CD4-positive, alpha-beta memory T cell (primary cell): ENCODE data around the gene ELAVL3. TPM values are rescaled to one million over a fixed set of nuclear protein-coding genes. Genes with fewer than 3 reads are reported as not detected.

Source experiments
- CTCF ChIA-PET: fragments of 350-600 bp; sonication (Branson Sonifier 250); formaldehyde crosslinking; loops from one replicate; lab custom pipeline; 2021; ENCODE audit warnings: inconsistent platforms; ENCODE audit not compliant: partially characterized antibody; lab: Charles Lee
- POLR2A ChIA-PET: fragments of 350-600 bp; sonication (Branson Sonifier 250); formaldehyde crosslinking; loops from one replicate; lab custom pipeline; 2021; ENCODE audit not compliant: partially characterized antibody; lab: Charles Lee
- DNase-seq, 5 donors: peaks; one replicate each; pipeline versions ENCODE4 v3.0.0 to v3.0.0-alpha.2; 2020 to 2022; ENCODE audit warnings: mixed read lengths in 1 of 5
- H3K27ac ChIP-seq: one replicate; pipeline ENCODE4 v1.7.0; 2013; ENCODE audit warnings: low read depth, low read length
- H3K27me3 ChIP-seq: 2 replicates; pipeline ENCODE4 v1.7.0; 2013; ENCODE audit warnings: mild to moderate bottlenecking, low read length, moderate library complexity; ENCODE audit not compliant: insufficient read depth
- H3K36me3 ChIP-seq: 2 replicates; pipeline ENCODE4 v1.7.0; 2013; ENCODE audit warnings: mild to moderate bottlenecking, low read length, moderate library complexity; ENCODE audit not compliant: insufficient read depth
- H3K4me1 ChIP-seq: 2 replicates; pipeline ENCODE4 v1.7.0; 2013; ENCODE audit warnings: mild to moderate bottlenecking, low read length, moderate library complexity; ENCODE audit not compliant: insufficient read depth
- H3K4me3 ChIP-seq, 2 donors: one replicate each; pipeline ENCODE4 v1.7.0; 2013; ENCODE audit warnings: low read length in 2 of 2, mild to moderate bottlenecking in 1 of 2
- H3K9me3 ChIP-seq, 2 donors: one replicate each; pipeline ENCODE4 v1.7.0; 2013; ENCODE audit warnings: low read length in 2 of 2, control low read depth in 1 of 2; ENCODE audit not compliant: control insufficient read depth in 1 of 2
- H3K27ac Mint-ChIP-seq, 7 donors: one replicate each; pipeline ENCODE4 v1.8.0; 2020 to 2021; ENCODE audit warnings: mixed read lengths in 7 of 7, mild to moderate bottlenecking in 6 of 7, inconsistent platforms in 3 of 7, moderate library complexity in 3 of 7
- H3K27me3 Mint-ChIP-seq, 2 donors: one replicate each; pipeline ENCODE4 v1.8.0; 2020 to 2021; ENCODE audit warnings: mixed read lengths in 2 of 2
- H3K36me3 Mint-ChIP-seq, 2 donors: one replicate each; pipeline ENCODE4 v1.8.0; 2020 to 2021; ENCODE audit warnings: mixed read lengths in 2 of 2, inconsistent platforms in 1 of 2, mild to moderate bottlenecking in 1 of 2
- H3K4me1 Mint-ChIP-seq, 4 donors: one replicate each; pipeline ENCODE4 v1.8.0; 2020 to 2021; ENCODE audit warnings: mixed read lengths in 4 of 4, mild to moderate bottlenecking in 1 of 4
- H3K4me3 Mint-ChIP-seq, 8 donors: one replicate each; pipeline ENCODE4 v1.8.0; 2020 to 2021; ENCODE audit warnings: mixed read lengths in 8 of 8, mild to moderate bottlenecking in 7 of 8, moderate library complexity in 6 of 8, inconsistent platforms in 3 of 8
- H3K9me3 Mint-ChIP-seq, 8 donors: one replicate each; pipeline ENCODE4 v1.8.0; 2020 to 2021; ENCODE audit warnings: mixed read lengths in 8 of 8, mild to moderate bottlenecking in 5 of 8, inconsistent platforms in 3 of 8, moderate library complexity in 1 of 8
- intact Hi-C: fragments of 100-400 bp; cut with micrococcal nuclease; formaldehyde crosslinking; loops from one replicate; pipeline ENCODE4 v1.15.1; 2023
- polyA plus RNA-seq, 2 donors: library from polyadenylated mRNA; unstranded; fragments of 300-500 nt; fragmentation: Illumina TruSeq; gene quantifications; one replicate each; pipeline ENCODE4 v1.2.3, GENCODE V29; 2021
- total RNA-seq, 2 experiments: library from RNA; stranded (reverse); gene quantifications; one replicate each; pipeline ENCODE4 v1.2.3, GENCODE V29; 2021

The ELAVL3 gene
- total and polyA plus RNA-seq, 4 experiments from 2014 or later, result not detected

DNA sequence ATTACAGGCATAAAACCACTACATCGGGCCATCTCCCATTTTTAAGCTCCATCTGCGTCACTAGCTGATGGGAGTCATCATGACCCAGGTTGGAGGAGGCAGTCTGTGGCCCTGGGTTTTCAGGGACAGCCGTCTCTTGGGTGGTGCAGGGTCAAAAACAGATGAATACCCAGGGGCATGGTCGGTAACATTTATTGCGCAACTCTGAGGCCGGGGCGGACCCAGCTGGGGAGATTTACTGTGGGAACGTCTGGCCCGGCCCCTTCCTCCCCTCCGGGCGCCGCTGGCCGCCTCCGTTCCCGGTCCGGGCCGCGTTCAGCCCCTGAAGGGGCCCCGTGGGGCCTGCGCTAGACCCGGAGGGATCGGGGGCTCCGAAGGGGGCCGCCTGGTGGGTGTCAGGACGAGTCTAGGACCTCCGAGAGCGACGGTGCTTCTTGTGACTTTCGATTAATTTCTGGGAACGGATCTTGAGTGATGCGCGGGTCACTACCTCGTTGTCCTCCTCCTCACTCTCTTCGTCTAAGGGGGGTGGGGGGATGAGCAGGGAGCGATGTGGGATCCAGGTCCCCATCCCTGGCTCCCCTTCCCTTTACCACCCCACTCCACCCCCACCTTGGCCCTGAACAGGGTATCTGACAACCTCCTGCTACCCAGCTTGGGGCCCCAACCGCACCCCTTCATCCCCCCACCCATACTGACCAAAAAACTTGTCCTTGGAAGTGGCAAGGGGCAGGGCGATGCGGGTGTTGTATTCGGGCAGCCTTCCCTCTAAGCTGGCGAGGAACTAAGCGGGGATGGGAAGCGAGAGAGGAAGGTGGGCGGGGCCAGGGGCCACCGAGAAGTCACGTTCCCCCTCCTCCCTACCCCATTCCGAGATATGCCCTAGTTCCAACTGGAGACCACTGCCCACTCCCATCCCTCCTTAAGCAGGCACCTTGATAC, 60.1 kb downstream of the ELAVL3 start:
- Histone ChIP-seq H3K27me3 (peaks cover 43% of the 10 kb centered on the region), H3K4me1 (peaks cover 49% of the 10 kb centered on the region), H3K9me3 (no peaks in the 10 kb centered on the region), H3K4me3 (no peak overlapping the region), H3K36me3 (no peaks in the 10 kb centered on the region), H3K27ac (no peak overlapping the region)
- Mint-ChIP-seq H3K4me3 (peak overlapping the region; percentile 38 to 89 (median 72)), H3K36me3 (no peaks in the 10 kb centered on the region), H3K9me3 (no peaks in the 10 kb centered on the region), H3K27me3 (peaks cover 42 to 49% of the 10 kb centered on the region in 2 donors), H3K4me1 (peaks cover 15 to 47% (median 36%) of the 10 kb centered on the region in 4 donors), H3K27ac (peak overlapping the region in 1 of 7 donors; percentile 54)
- DNase-seq, result no peak
- ChIA-PET POLR2A (interaction anchor here (1.2 to 2.3 kb wide), 4 partner anchors 15 to 45 kb away, joined by 3 to 11 read pairs (median 4); partner anchors contain the start of gene PRKCSH), CTCF (interaction anchor here (0.8 kb wide), 1 partner anchor 141 kb away, joined by 3 read pairs; no protein-coding TSS in a partner anchor)
- intact Hi-C loops, result loop anchor here (5.0 kb wide), 1 partner anchor 38 kb away; the partner anchor contains the start of gene EPOR

GRCh38 chr19:11418549-11419506, 62.0 kb downstream of the ELAVL3 start, which contains the start of gene RGL3:
Gene RGL3 (minus strand): TSS chr19:11419314. CDS start chr19:11419278, 36 bp downstream.
- Histone ChIP-seq H3K27me3 (peaks cover 39% of the 10 kb centered on the region), H3K4me1 (peaks cover 46% of the 10 kb centered on the region), H3K27ac (no peak within 1 kb of the TSS), H3K4me3 (no peak within 1 kb of the TSS), H3K36me3 (no peaks in the 10 kb centered on the region), H3K9me3 (no peaks in the 10 kb centered on the region)
- intact Hi-C loops, result no loop called here
- H3K27ac Mint-ChIP-seq, result peak within 1 kb of the TSS in 1 of 7 donors; percentile 3
- peaks cover 39 to 49% of the 10 kb centered on the region in 2 donors for H3K27me3 Mint-ChIP-seq
- H3K9me3 Mint-ChIP-seq, result no peaks in the 10 kb centered on the region
- DNase-seq, result no peak
- ChIA-PET POLR2A (no interaction called here), CTCF (no interaction called here)
- H3K4me1 Mint-ChIP-seq, result peaks cover 15 to 45% (median 35%) of the 10 kb centered on the region in 4 donors
- H3K36me3 Mint-ChIP-seq, result no peaks in the 10 kb centered on the region
- peak within 1 kb of the TSS in 6 of 8 donors; percentile 2 to 55 (median 40) for H3K4me3 Mint-ChIP-seq

GRCh38 chr19:11418094-11418548, 62.7 kb downstream of the ELAVL3 start:
- no peaks in the 10 kb centered on the region for H3K36me3 Mint-ChIP-seq
- peaks cover 32 to 44% of the 10 kb centered on the region in 2 donors for H3K27me3 Mint-ChIP-seq
- H3K9me3 ChIP-seq, result no peaks in the 10 kb centered on the region
- H3K4me1 Mint-ChIP-seq, result peaks cover 12 to 38% (median 28%) of the 10 kb centered on the region in 4 donors
- H3K4me3 Mint-ChIP-seq, result peak overlapping the region in 2 of 8 donors; percentile 39 to 40
- no peak overlapping the region for H3K27ac Mint-ChIP-seq
- no peak for DNase-seq
- peaks cover 39% of the 10 kb centered on the region for H3K4me1 ChIP-seq
- no peaks in the 10 kb centered on the region for H3K36me3 ChIP-seq
- H3K27ac ChIP-seq, result no peak overlapping the region
- no peak overlapping the region for H3K4me3 ChIP-seq
- ChIA-PET CTCF (interaction anchor here (1.5 kb wide), 1 partner anchor 34 kb away, joined by 4 read pairs; the partner anchor contains the start of gene EPOR), POLR2A (no interaction called here)
- intact Hi-C loops, result no loop called here
- H3K27me3 ChIP-seq, result peaks cover 32% of the 10 kb centered on the region
- no peaks in the 10 kb centered on the region for H3K9me3 Mint-ChIP-seq

DNA sequence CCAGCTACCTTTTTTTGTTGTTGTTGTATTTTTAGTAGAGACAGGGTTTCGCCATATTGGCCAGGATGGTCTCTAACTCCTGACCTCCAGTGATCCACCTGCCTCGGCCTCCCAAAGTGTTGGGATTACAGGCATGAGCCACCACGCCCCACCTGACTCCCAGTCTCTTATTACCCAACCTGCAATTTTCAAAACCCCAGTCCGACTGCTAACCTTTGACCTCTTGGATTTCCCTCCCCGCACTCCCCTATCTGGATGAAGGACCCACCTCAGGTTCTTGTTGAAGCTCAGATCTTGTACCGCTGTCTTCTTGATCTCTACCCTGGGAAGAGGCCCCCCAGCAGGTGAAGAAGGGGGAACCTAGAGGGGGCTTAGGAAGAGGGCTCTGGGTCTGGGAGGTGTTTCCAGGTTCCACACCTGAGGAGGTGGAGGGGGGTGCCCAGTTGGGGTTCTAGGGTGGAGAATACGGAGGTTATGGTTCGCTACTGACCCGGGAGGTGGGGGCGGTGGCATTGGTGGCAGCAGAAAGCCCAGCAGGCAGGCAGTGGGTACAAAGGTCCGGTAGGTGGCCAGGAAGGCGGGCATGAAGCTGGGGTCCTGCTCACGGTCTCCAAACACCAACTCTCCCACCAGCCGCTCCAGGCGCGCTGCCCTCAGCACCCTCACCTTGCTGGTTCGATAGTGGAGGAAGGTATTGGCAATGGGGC, 64.3 kb downstream of the ELAVL3 start:
- no peak overlapping the region for H3K27ac ChIP-seq
- H3K27me3 ChIP-seq, result peaks cover 18% of the 10 kb centered on the region
- peaks cover 12 to 23% (median 15%) of the 10 kb centered on the region in 4 donors for H3K4me1 Mint-ChIP-seq
- H3K4me3 ChIP-seq, result no peak overlapping the region
- intact Hi-C loops, result no loop called here
- H3K9me3 ChIP-seq, result no peaks in the 10 kb centered on the region
- no peak overlapping the region for H3K4me3 Mint-ChIP-seq
- no peak overlapping the region for H3K27ac Mint-ChIP-seq
- no peak for DNase-seq
- H3K4me1 ChIP-seq, result peaks cover 23% of the 10 kb centered on the region
- no peaks in the 10 kb centered on the region for H3K36me3 Mint-ChIP-seq
- H3K9me3 Mint-ChIP-seq, result no peaks in the 10 kb centered on the region
- H3K27me3 Mint-ChIP-seq, result peaks cover 22 to 31% of the 10 kb centered on the region in 2 donors
- CTCF ChIA-PET, result interaction anchor here (1.5 kb wide), 1 partner anchor 33 kb away, joined by 4 read pairs; the partner anchor contains the start of gene EPOR
- H3K36me3 ChIP-seq, result no peaks in the 10 kb centered on the region
- POLR2A ChIA-PET, result no interaction called here

DNA sequence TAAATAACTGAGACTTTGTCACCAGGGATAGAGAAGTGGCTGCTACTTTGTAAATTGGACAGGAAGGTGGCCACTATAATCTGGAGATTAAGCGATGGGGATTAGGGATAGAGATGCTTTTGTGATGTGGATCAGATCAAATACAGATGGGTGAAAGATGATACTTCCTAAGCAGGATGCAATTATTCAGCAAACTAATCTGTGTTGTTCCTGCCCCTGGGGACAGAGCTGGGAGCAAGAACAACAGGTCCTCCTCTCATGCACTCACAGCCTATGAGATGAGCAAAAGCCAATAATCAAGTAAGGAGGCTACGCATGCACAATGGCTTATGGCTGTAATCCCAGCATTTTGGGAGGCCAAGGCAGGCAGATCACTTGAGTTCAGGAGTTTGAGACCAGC, 66.3 kb downstream of the ELAVL3 start:
- Mint-ChIP-seq H3K4me1 (peaks cover 2 to 9% (median 3%) of the 10 kb centered on the region in 4 donors), H3K27ac (no peak overlapping the region), H3K36me3 (no peaks in the 10 kb centered on the region), H3K4me3 (no peak overlapping the region), H3K9me3 (no peaks in the 10 kb centered on the region), H3K27me3 (peaks cover 18 to 24% of the 10 kb centered on the region in 2 donors)
- no peak for DNase-seq
- Histone ChIP-seq H3K36me3 (no peaks in the 10 kb centered on the region), H3K27me3 (peaks cover 2% of the 10 kb centered on the region), H3K4me3 (no peak overlapping the region), H3K27ac (no peak overlapping the region), H3K4me1 (peaks cover 9% of the 10 kb centered on the region), H3K9me3 (no peaks in the 10 kb centered on the region)
- POLR2A ChIA-PET, result no interaction called here
- intact Hi-C loops, result no loop called here
- CTCF ChIA-PET, result no interaction called here

- Mint-ChIP-seq H3K4me1 (no peaks in the 10 kb centered on the region), H3K9me3 (no peaks in the 10 kb centered on the region), H3K27me3 (peaks cover 16 to 18% of the 10 kb centered on the region in 2 donors), H3K36me3 (no peaks in the 10 kb centered on the region), H3K27ac (no peak overlapping the region), H3K4me3 (no peak overlapping the region)
- no peak for DNase-seq
- Histone ChIP-seq H3K4me3 (no peak overlapping the region), H3K9me3 (no peaks in the 10 kb centered on the region), H3K27ac (no peak overlapping the region), H3K36me3 (no peaks in the 10 kb centered on the region), H3K4me1 (no peaks in the 10 kb centered on the region), H3K27me3 (no peaks in the 10 kb centered on the region)
- POLR2A ChIA-PET, result no interaction called here
- CTCF ChIA-PET, result interaction anchor here (0.9 to 1.3 kb wide), 2 partner anchors 28 to 30 kb away, joined by 3 read pairs; no protein-coding TSS in a partner anchor
- intact Hi-C loops, result no loop called here
Measured at GRCh38 chr19:11410682-11411081, 70.2 kb downstream of the ELAVL3 start.
